ENCODE measurements around the gene JPH3. TPM values are rescaled to one million over a fixed set of nuclear protein-coding genes. Genes with fewer than 3 reads are reported as not detected.

JPH3 gene
- total RNA-seq, 1 experiment from 2014 or later = 32.7 TPM

DNA sequence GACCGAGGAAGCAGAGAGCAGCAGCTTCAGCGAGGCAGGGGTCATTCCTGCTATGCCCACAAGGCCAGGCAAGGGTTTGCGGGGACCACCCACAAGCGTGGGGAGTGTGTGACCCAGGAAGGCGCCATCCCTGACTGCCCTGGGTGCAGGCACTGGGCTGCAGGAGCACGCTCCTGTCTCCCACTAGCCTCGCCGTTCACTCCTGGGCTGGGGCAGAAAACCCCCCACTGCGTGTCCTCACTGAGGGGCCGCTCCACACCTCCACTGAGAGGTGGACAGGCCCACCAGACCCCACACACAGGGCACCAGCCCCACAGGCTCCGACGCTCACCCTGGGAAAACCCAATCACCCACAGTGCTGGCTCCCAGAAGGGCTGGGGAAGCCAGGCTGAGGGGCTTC is 107.4 kb downstream of the JPH3 start:
- Mint-ChIP-seq H3K4me3 (no peak overlapping the region), H3K27me3 (ENCODE audit: low read depth) (no peaks in the 10 kb centered on the region; the same call in none of the 2 replicates), H3K9me3 (no peaks in the 10 kb centered on the region), H3K4me1 (peaks cover 6 to 18% of the 10 kb centered on the region in 2 experiments), H3K27ac (0 out of 7 replicates have a peak overlapping the region, but pooled peaks of 1 of the 3 experiments have one; percentile 77), H3K36me3 (ENCODE audit: insufficient read depth in 1 of 3, low read depth in 3 of 3) (peaks cover 18 to 53% (median 39%) of the 10 kb centered on the region in 3 experiments; a peak in 6 of 7 replicates)
- H4K8ac ChIP-seq (replicated peaks; ENCODE audit: insufficient read length, low read depth, low read length) = no peak overlapping the region
- no peaks in the 10 kb centered on the region for H3K27me3 ChIP-seq (ENCODE audit: insufficient read depth, low read length)
- H2BK5ac ChIP-seq (ENCODE audit: insufficient read length, low read length) = no peak overlapping the region
- H2BK15ac ChIP-seq (ENCODE audit: low read depth, low read length) = no peak overlapping the region
- no peak overlapping the region for H2BK120ac ChIP-seq (ENCODE audit: low read depth, low read length, poor library complexity, severe bottlenecking)
- no peak overlapping the region for H3K18ac ChIP-seq (ENCODE audit: insufficient read length, low read depth, low read length)
- H4K20me1 ChIP-seq (ENCODE audit: control insufficient read depth, insufficient read depth, insufficient read length) = no peaks in the 10 kb centered on the region
- H3K23ac ChIP-seq (ENCODE audit: insufficient read length, low read depth, low read length) = no peak overlapping the region
- TF ChIP-seq, protein P1, sequence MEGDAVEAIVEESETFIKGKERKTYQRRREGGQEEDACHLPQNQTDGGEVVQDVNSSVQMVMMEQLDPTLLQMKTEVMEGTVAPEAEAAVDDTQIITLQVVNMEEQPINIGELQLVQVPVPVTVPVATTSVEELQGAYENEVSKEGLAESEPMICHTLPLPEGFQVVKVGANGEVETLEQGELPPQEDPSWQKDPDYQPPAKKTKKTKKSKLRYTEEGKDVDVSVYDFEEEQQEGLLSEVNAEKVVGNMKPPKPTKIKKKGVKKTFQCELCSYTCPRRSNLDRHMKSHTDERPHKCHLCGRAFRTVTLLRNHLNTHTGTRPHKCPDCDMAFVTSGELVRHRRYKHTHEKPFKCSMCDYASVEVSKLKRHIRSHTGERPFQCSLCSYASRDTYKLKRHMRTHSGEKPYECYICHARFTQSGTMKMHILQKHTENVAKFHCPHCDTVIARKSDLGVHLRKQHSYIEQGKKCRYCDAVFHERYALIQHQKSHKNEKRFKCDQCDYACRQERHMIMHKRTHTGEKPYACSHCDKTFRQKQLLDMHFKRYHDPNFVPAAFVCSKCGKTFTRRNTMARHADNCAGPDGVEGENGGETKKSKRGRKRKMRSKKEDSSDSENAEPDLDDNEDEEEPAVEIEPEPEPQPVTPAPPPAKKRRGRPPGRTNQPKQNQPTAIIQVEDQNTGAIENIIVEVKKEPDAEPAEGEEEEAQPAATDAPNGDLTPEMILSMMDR (conservative IDR thresholded peaks at IDR 0.05) = no peak
- H3K27ac ChIP-seq (ENCODE audit: insufficient read length, low read depth, low read length) = no peak overlapping the region
- no peaks in the 10 kb centered on the region for H3K79me2 ChIP-seq (ENCODE audit: insufficient read depth, low read length)
- DNase-seq = no peak
- H2BK12ac ChIP-seq (ENCODE audit: insufficient read length, low read depth, low read length) = no peak overlapping the region
- no peak overlapping the region for H3T11ph ChIP-seq (ENCODE audit: low read length)
- H3K9ac ChIP-seq (ENCODE audit: extremely low read depth, insufficient read length, low read length) = no peak overlapping the region
- H2AK5ac ChIP-seq (ENCODE audit: insufficient read length, low read length) = no peak overlapping the region
- H3K56ac ChIP-seq (ENCODE audit: insufficient read length, low read depth, low read length) = no peak overlapping the region
- H3K14ac ChIP-seq (ENCODE audit: insufficient read depth, low read length) = no peak overlapping the region
- H3K23me2 ChIP-seq (ENCODE audit: insufficient read length, low read depth, low read length, poor library complexity, severe bottlenecking) = no peaks in the 10 kb centered on the region
- no peak overlapping the region for H3K4ac ChIP-seq (ENCODE audit: low read depth, low read length)
- WGBS (ENCODE audit: extremely low coverage, insufficient read length, low lambda C conversion rate) = no CpG with 5 or more reads among the region's 12 CpGs
- H3K9me3 ChIP-seq (ENCODE audit: control insufficient read depth, low read depth, low read length) = no peaks in the 10 kb centered on the region
- no peak overlapping the region for H2BK20ac ChIP-seq (ENCODE audit: low read depth, low read length, poor library complexity, severe bottlenecking)
- no peak overlapping the region for H2AFZ ChIP-seq (ENCODE audit: low read length)
- no peaks in the 10 kb centered on the region for H3K4me1 ChIP-seq (ENCODE audit: insufficient read depth, low read length)
- no peak overlapping the region for H3K4me2 ChIP-seq (ENCODE audit: insufficient read depth, insufficient read length, low read length)
- H4K91ac ChIP-seq (ENCODE audit: insufficient read length, low read depth, low read length) = no peak overlapping the region
- no peaks in the 10 kb centered on the region for H3K79me1 ChIP-seq (ENCODE audit: insufficient read depth, low read depth, low read length, poor library complexity, severe bottlenecking)
- no peak overlapping the region for H4K5ac ChIP-seq (ENCODE audit: insufficient read length, low read depth, low read length)

Data from H9 (cell line).